CD4-positive, alpha-beta T cell treated with Interleukin-12 subunit alpha and Interleukin-12 subunit beta, for 1 hour (primary cell): ENCODE results near the gene FAM228B.

Experiments used
- DNase-seq: peaks from one replicate; pipeline ENCODE4 v3.0.0-alpha.2; 2020

FAM228B gene

GRCh38 chr2:24206714-24207113 is 83.4 kb downstream of the FAM228B start:
- no peak for DNase-seq

GRCh38 chr2:24207359-24207758 is 84.1 kb downstream of the FAM228B start:
- DNase-seq = no peak

GRCh38 chr2:24208490-24208889 is 85.2 kb downstream of the FAM228B start:
- DNase-seq = no peak

- no peak for DNase-seq
These were observed 86.3 kb downstream of the FAM228B start for GRCh38 chr2:24209389-24210105.

GRCh38 chr2:24210106-24210455 is 86.8 kb downstream of the FAM228B start:
- DNase-seq = no peak

- no peak for DNase-seq
These were observed 87.5 kb downstream of the FAM228B start for GRCh38 chr2:24210723-24211122.

GRCh38 chr2:24211408-24211807 is 88.1 kb downstream of the FAM228B start:
- DNase-seq = no peak

GRCh38 chr2:24214880-24215279 is 91.6 kb downstream of the FAM228B start:
- DNase-seq = peak; percentile 9
